Measurements from ENCODE around the gene LPCAT3.
A peak's percentile ranks its signal among the peaks of the same experiment; 100 is the strongest.

Gene LPCAT3

GRCh38 chr12:6952121-6952862 lies 66.0 kb downstream of the LPCAT3 start:
- peak; percentile 53 for DNase-seq

- peak; percentile 44 for DNase-seq
Measured at GRCh38 chr12:6951551-6952120, 66.6 kb downstream of the LPCAT3 start.

GRCh38 chr12:6950811-6951540 lies 67.3 kb downstream of the LPCAT3 start, which contains the start of gene PTPN6:
PTPN6 (plus strand) TSS chr12:6951356; CDS start chr12:6951513, 157 bp downstream.
- peak; percentile 82 for DNase-seq

- DNase-seq, result peak; percentile 61
Measured at GRCh38 chr12:6950401-6950801, 67.9 kb downstream of the LPCAT3 start.

GRCh38 chr12:6948873-6949594 lies 69.2 kb downstream of the LPCAT3 start:
- DNase-seq, result peak; percentile 46

GRCh38 chr12:6947615-6948014 lies 70.7 kb downstream of the LPCAT3 start:
- no peak for DNase-seq

GRCh38 chr12:6946920-6947374 lies 71.3 kb downstream of the LPCAT3 start:
- no peak for DNase-seq

GRCh38 chr12:6946033-6946919 lies 72.0 kb downstream of the LPCAT3 start:
- DNase-seq, result peak; percentile 86

- DNase-seq, result no peak
Measured at GRCh38 chr12:6945613-6946012, 72.7 kb downstream of the LPCAT3 start.

GRCh38 chr12:6944381-6945186 lies 73.7 kb downstream of the LPCAT3 start:
- peak; percentile 94 for DNase-seq

- DNase-seq, result peak; percentile 87
Measured at GRCh38 chr12:6943722-6944380, 74.4 kb downstream of the LPCAT3 start, which contains the start of the genes C12orf57 and RNU7-1. C12orf57 (plus strand) TSS chr12:6944022; CDS start chr12:6944122, 100 bp downstream. RNU7-1 (plus strand) TSS chr12:6943816.

GRCh38 chr12:6943389-6943721 lies 74.9 kb downstream of the LPCAT3 start:
- peak; percentile 81 for DNase-seq

- no peak for DNase-seq
Measured at GRCh38 chr12:6942331-6942665, 76.0 kb downstream of the LPCAT3 start.

- DNase-seq, result peak; percentile 2
Measured at GRCh38 chr12:6941782-6942181, 76.5 kb downstream of the LPCAT3 start.

GRCh38 chr12:6941267-6941666 lies 77.0 kb downstream of the LPCAT3 start:
- peak; percentile 1 for DNase-seq

- DNase-seq, result no peak
Measured at GRCh38 chr12:6939191-6939540, 79.1 kb downstream of the LPCAT3 start.

- peak; percentile 16 for DNase-seq
Measured at GRCh38 chr12:6938353-6939190, 79.7 kb downstream of the LPCAT3 start.

GRCh38 chr12:6937481-6938352 lies 80.6 kb downstream of the LPCAT3 start:
- DNase-seq, result peak; percentile 94

Data from stimulated activated CD4-positive, alpha-beta T cell treated with anti-CD3 and anti-CD28 coated beads, Interleukin-15, amount 100 ng/mL, for 24 hours (primary cell).